A549 (cell line): ENCODE data around the gene IRAK3.

Experiments used
- CBX8 ChIP-seq: fragments of 200-600 bp; sonication (generic); IDR thresholded peaks from 2 replicates; pipeline ENCODE4 v1.6.1; 2016
- CHD2 ChIP-seq: fragments of 150-350 bp; IDR thresholded peaks from 2 replicates; pipeline ENCODE4 v1.6.1; 2014; ENCODE audit warnings: low read length; ENCODE audit not compliant: partially characterized antibody
- CHD4 ChIP-seq: fragments of 200-600 bp; sonication (generic); IDR thresholded peaks from 2 replicates; pipeline ENCODE4 v1.6.1; 2016; ENCODE audit warnings: antibody characterized with exemption, mild to moderate bottlenecking, borderline replicate concordance
- EP300 ChIP-seq, 2 experiments: fragments of >200 bp; sonication (Bioruptor Twin); formaldehyde crosslinking; IDR thresholded peaks; 2 replicates in 1 of 2; 3 replicates in 1 of 2; pipeline ENCODE4 v1.6.1; 2016 to 2017
- JUN ChIP-seq, 2 experiments: fragments of >200 bp; sonication (Bioruptor Twin); formaldehyde crosslinking; IDR thresholded peaks; 2 replicates in 1 of 2; 3 replicates in 1 of 2; pipeline ENCODE4 v1.6.1; 2016 to 2017
- MYC ChIP-seq: IDR thresholded peaks from 2 replicates; pipeline ENCODE4 v1.6.1; 2012; ENCODE audit warnings: mild to moderate bottlenecking, inconsistent platforms, low read length, improper control_type of control experiment, borderline replicate concordance
- POLR2A ChIP-seq: IDR thresholded peaks from 2 replicates; pipeline ENCODE4 v1.6.1; 2012; ENCODE audit warnings: mild to moderate bottlenecking, low read length
- TF ChIP-seq, protein P1 (sequence below): fragments of 200-600 bp; sonication (generic); IDR thresholded peaks from 2 replicates; pipeline ENCODE4 v1.6.1; 2016; ENCODE audit warnings: antibody characterized with exemption, mild to moderate bottlenecking, moderate library complexity
- TF ChIP-seq, protein P2 (sequence below): fragments of >200 bp; sonication (Bioruptor Twin); formaldehyde crosslinking; IDR thresholded peaks from 3 replicates; pipeline ENCODE4 v1.5.1; 2016
- TF ChIP-seq, protein P3 (sequence below): IDR thresholded peaks from 2 replicates; pipeline ENCODE4 v1.6.1; 2012

DNA sequence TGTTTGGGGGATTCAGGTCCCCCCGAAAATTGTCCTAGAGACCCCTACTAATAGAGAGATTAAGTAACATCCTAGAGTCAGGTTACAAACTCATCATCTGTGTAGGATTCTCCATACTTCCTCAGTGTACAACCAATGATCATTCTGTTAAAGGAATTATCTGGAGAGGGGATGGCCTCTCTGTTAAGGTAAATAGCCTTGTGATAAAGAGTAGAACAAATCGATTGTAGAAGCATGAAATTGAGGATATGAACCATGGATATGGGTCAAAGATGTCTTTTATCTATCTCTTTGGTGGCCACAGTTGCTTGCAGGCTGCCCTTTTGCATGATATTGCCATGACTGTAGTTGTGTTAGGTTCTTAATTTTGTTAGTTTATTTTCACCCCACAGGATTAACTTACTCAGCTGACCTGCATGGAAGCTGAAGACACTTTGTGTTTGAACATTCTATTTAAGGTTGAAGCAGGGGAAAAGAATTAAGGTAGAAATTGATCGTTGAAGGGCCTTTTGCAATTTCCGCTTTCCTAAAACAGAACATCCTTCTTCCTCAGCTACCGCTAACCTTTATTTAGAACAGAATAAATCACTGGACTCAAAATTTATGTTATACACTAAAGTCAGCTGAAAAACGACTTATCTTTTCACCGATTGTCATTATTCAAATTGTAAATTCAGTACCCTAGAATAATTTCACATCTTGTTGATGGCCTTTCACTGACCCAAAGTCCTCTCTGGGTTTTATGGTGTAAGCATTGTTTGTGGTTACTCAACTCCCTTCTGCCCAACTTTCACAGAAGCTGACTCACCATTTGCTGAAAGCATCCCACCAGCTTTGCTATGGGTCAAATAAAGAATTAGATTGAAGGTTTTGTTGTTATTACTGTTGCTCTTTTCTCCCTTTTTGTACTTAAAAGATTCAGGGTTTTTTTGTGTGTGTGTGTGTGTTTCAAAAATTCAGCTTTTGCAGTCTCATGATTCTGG lies 52.3 kb downstream of the IRAK3 start:
- TF ChIP-seq, protein P1, sequence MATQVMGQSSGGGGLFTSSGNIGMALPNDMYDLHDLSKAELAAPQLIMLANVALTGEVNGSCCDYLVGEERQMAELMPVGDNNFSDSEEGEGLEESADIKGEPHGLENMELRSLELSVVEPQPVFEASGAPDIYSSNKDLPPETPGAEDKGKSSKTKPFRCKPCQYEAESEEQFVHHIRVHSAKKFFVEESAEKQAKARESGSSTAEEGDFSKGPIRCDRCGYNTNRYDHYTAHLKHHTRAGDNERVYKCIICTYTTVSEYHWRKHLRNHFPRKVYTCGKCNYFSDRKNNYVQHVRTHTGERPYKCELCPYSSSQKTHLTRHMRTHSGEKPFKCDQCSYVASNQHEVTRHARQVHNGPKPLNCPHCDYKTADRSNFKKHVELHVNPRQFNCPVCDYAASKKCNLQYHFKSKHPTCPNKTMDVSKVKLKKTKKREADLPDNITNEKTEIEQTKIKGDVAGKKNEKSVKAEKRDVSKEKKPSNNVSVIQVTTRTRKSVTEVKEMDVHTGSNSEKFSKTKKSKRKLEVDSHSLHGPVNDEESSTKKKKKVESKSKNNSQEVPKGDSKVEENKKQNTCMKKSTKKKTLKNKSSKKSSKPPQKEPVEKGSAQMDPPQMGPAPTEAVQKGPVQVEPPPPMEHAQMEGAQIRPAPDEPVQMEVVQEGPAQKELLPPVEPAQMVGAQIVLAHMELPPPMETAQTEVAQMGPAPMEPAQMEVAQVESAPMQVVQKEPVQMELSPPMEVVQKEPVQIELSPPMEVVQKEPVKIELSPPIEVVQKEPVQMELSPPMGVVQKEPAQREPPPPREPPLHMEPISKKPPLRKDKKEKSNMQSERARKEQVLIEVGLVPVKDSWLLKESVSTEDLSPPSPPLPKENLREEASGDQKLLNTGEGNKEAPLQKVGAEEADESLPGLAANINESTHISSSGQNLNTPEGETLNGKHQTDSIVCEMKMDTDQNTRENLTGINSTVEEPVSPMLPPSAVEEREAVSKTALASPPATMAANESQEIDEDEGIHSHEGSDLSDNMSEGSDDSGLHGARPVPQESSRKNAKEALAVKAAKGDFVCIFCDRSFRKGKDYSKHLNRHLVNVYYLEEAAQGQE = no peak
- TF ChIP-seq, protein P2, sequence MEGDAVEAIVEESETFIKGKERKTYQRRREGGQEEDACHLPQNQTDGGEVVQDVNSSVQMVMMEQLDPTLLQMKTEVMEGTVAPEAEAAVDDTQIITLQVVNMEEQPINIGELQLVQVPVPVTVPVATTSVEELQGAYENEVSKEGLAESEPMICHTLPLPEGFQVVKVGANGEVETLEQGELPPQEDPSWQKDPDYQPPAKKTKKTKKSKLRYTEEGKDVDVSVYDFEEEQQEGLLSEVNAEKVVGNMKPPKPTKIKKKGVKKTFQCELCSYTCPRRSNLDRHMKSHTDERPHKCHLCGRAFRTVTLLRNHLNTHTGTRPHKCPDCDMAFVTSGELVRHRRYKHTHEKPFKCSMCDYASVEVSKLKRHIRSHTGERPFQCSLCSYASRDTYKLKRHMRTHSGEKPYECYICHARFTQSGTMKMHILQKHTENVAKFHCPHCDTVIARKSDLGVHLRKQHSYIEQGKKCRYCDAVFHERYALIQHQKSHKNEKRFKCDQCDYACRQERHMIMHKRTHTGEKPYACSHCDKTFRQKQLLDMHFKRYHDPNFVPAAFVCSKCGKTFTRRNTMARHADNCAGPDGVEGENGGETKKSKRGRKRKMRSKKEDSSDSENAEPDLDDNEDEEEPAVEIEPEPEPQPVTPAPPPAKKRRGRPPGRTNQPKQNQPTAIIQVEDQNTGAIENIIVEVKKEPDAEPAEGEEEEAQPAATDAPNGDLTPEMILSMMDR = no peak
- no peak for TF ChIP-seq POLR2A
- no peak for TF ChIP-seq JUN (IDR thresholded peaks at IDR 0.05)
- TF ChIP-seq MYC = no peak
- TF ChIP-seq CBX8 = no peak
- TF ChIP-seq CHD2 = no peak
- TF ChIP-seq, protein P3, sequence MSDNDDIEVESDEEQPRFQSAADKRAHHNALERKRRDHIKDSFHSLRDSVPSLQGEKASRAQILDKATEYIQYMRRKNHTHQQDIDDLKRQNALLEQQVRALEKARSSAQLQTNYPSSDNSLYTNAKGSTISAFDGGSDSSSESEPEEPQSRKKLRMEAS = no peak
- no peak for TF ChIP-seq CHD4
- TF ChIP-seq EP300 (IDR thresholded peaks at IDR 0.05) = no peak
